ENCODE data around the gene EPS15.
"Not testable (repeated sequence)": the region's sequence is repeated elsewhere in the genome, so short reads cannot be mapped to it uniquely, and the experiment has no call there.

The EPS15 gene

GRCh38 chr1:51519048-51519864, at the start of gene EPS15:
Gene EPS15, minus strand, starts transcription at chr1:51519266. Its CDS starts 35 bp downstream, at chr1:51519231.
- Mint-ChIP-seq H3K27me3 (no peaks in the 10 kb centered on the region), H3K27ac (ENCODE audit: low read depth) (peak within 1 kb of the TSS; percentile 98), H3K9me3 (no peaks in the 10 kb centered on the region), H3K4me3 (peak within 1 kb of the TSS; percentile 95), H3K4me1 (peaks cover 57% of the 10 kb centered on the region), H3K36me3 (ENCODE audit: insufficient read depth) (peaks cover 15% of the 10 kb centered on the region)
- DNase-seq (ENCODE audit: low spot score in 2 of 2) (peak; percentile 60 to 67), ATAC-seq (replicated peaks; ENCODE audit: extremely low read depth, poor library complexity, severe bottlenecking) (peak; percentile 60)

GRCh38 chr1:51568231-51568935, 49.3 kb upstream of the EPS15 start:
- H3K4me1 Mint-ChIP-seq, result peaks cover 6% of the 10 kb centered on the region
- ATAC-seq (replicated peaks; ENCODE audit: extremely low read depth, poor library complexity, severe bottlenecking) (no peak), DNase-seq (ENCODE audit: low spot score in 2 of 2) (no peak)
- H3K4me3 Mint-ChIP-seq, result no peak overlapping the region
- no peaks in the 10 kb centered on the region for H3K36me3 Mint-ChIP-seq (ENCODE audit: insufficient read depth)
- no peaks in the 10 kb centered on the region for H3K27me3 Mint-ChIP-seq
- H3K27ac Mint-ChIP-seq (ENCODE audit: low read depth), result no peak overlapping the region
- H3K9me3 Mint-ChIP-seq, result no peaks in the 10 kb centered on the region

GRCh38 chr1:51567653-51568052, 48.6 kb upstream of the EPS15 start:
- Mint-ChIP-seq H3K27me3 (no peaks in the 10 kb centered on the region), H3K36me3 (ENCODE audit: insufficient read depth) (no peaks in the 10 kb centered on the region), H3K4me3 (no peak overlapping the region), H3K27ac (ENCODE audit: low read depth) (no peak overlapping the region), H3K9me3 (no peaks in the 10 kb centered on the region), H3K4me1 (peaks cover 6% of the 10 kb centered on the region)
- ATAC-seq (replicated peaks; ENCODE audit: extremely low read depth, poor library complexity, severe bottlenecking) (no peak), DNase-seq (ENCODE audit: low spot score in 2 of 2) (no peak)

- H3K9me3 Mint-ChIP-seq, result no peaks in the 10 kb centered on the region
- H3K4me1 Mint-ChIP-seq, result peaks cover 6% of the 10 kb centered on the region
- no peak overlapping the region for H3K4me3 Mint-ChIP-seq
- peaks cover 1% of the 10 kb centered on the region for H3K36me3 Mint-ChIP-seq (ENCODE audit: insufficient read depth)
- DNase-seq (ENCODE audit: low spot score in 2 of 2) (no peak), ATAC-seq (replicated peaks; ENCODE audit: extremely low read depth, poor library complexity, severe bottlenecking) (no peak)
- no peaks in the 10 kb centered on the region for H3K27me3 Mint-ChIP-seq
- H3K27ac Mint-ChIP-seq (ENCODE audit: low read depth), result no peak overlapping the region
Measured at GRCh38 chr1:51566260-51566659, 47.2 kb upstream of the EPS15 start.

- Mint-ChIP-seq H3K27ac (ENCODE audit: low read depth) (no peak overlapping the region), H3K36me3 (ENCODE audit: insufficient read depth) (peaks cover 1% of the 10 kb centered on the region), H3K9me3 (no peaks in the 10 kb centered on the region), H3K4me1 (peaks cover 6% of the 10 kb centered on the region), H3K4me3 (no peak overlapping the region), H3K27me3 (no peaks in the 10 kb centered on the region)
- DNase-seq (ENCODE audit: low spot score in 2 of 2) (no peak), ATAC-seq (replicated peaks; ENCODE audit: extremely low read depth, poor library complexity, severe bottlenecking) (no peak)
Measured at GRCh38 chr1:51565009-51565408, 45.9 kb upstream of the EPS15 start.

GRCh38 chr1:51564124-51564523, 45.1 kb upstream of the EPS15 start:
- H3K4me1 Mint-ChIP-seq, result peaks cover 3% of the 10 kb centered on the region
- DNase-seq (ENCODE audit: low spot score in 2 of 2) (no peak), ATAC-seq (replicated peaks; ENCODE audit: extremely low read depth, poor library complexity, severe bottlenecking) (no peak)
- no peak overlapping the region for H3K4me3 Mint-ChIP-seq
- H3K36me3 Mint-ChIP-seq (ENCODE audit: insufficient read depth), result peaks cover 1% of the 10 kb centered on the region
- H3K27me3 Mint-ChIP-seq, result peaks cover 5% of the 10 kb centered on the region
- no peak overlapping the region for H3K27ac Mint-ChIP-seq (ENCODE audit: low read depth)
- no peaks in the 10 kb centered on the region for H3K9me3 Mint-ChIP-seq

GRCh38 chr1:51561702-51562101, 42.6 kb upstream of the EPS15 start:
- Mint-ChIP-seq H3K27ac (ENCODE audit: low read depth) (no peak overlapping the region), H3K36me3 (ENCODE audit: insufficient read depth) (peaks cover 1% of the 10 kb centered on the region), H3K27me3 (peaks cover 19% of the 10 kb centered on the region), H3K9me3 (no peaks in the 10 kb centered on the region), H3K4me1 (no peaks in the 10 kb centered on the region), H3K4me3 (no peak overlapping the region)
- ATAC-seq (replicated peaks; ENCODE audit: extremely low read depth, poor library complexity, severe bottlenecking), result no peak
- no peak for DNase-seq (ENCODE audit: low spot score in 2 of 2)

- ATAC-seq (replicated peaks; ENCODE audit: extremely low read depth, poor library complexity, severe bottlenecking); H3K4me1 Mint-ChIP-seq; H3K27ac Mint-ChIP-seq (ENCODE audit: low read depth); H3K4me3 Mint-ChIP-seq; H3K9me3 Mint-ChIP-seq; H3K36me3 Mint-ChIP-seq (ENCODE audit: insufficient read depth); DNase-seq (ENCODE audit: low spot score in 2 of 2): not testable (repeated sequence)
- peaks cover 19% of the 10 kb centered on the region for H3K27me3 Mint-ChIP-seq
Measured at GRCh38 chr1:51560895-51561294, 41.8 kb upstream of the EPS15 start.

- peaks cover 1% of the 10 kb centered on the region for H3K36me3 Mint-ChIP-seq (ENCODE audit: insufficient read depth)
- H3K27ac Mint-ChIP-seq (ENCODE audit: low read depth), result no peak overlapping the region
- H3K9me3 Mint-ChIP-seq, result no peaks in the 10 kb centered on the region
- no peak for DNase-seq (ENCODE audit: low spot score in 2 of 2)
- H3K27me3 Mint-ChIP-seq, result peaks cover 19% of the 10 kb centered on the region
- no peak for ATAC-seq (replicated peaks; ENCODE audit: extremely low read depth, poor library complexity, severe bottlenecking)
- no peaks in the 10 kb centered on the region for H3K4me1 Mint-ChIP-seq
- H3K4me3 Mint-ChIP-seq, result no peak overlapping the region
Measured at GRCh38 chr1:51560034-51560433, 41.0 kb upstream of the EPS15 start.

GRCh38 chr1:51559501-51559900, 40.4 kb upstream of the EPS15 start:
- ATAC-seq (replicated peaks; ENCODE audit: extremely low read depth, poor library complexity, severe bottlenecking) (no peak), DNase-seq (ENCODE audit: low spot score in 2 of 2) (no peak)
- H3K36me3 Mint-ChIP-seq (ENCODE audit: insufficient read depth), result peaks cover 1% of the 10 kb centered on the region
- no peaks in the 10 kb centered on the region for H3K9me3 Mint-ChIP-seq
- H3K4me3 Mint-ChIP-seq, result no peak overlapping the region
- H3K27me3 Mint-ChIP-seq, result peaks cover 19% of the 10 kb centered on the region
- H3K27ac Mint-ChIP-seq (ENCODE audit: low read depth), result no peak overlapping the region
- no peaks in the 10 kb centered on the region for H3K4me1 Mint-ChIP-seq

- no peaks in the 10 kb centered on the region for H3K9me3 Mint-ChIP-seq
- ATAC-seq (replicated peaks; ENCODE audit: extremely low read depth, poor library complexity, severe bottlenecking), result no peak
- no peak overlapping the region for H3K27ac Mint-ChIP-seq (ENCODE audit: low read depth)
Measured at GRCh38 chr1:51559064-51559500, 40.0 kb upstream of the EPS15 start.

GRCh38 chr1:51558375-51558924, 39.4 kb upstream of the EPS15 start:
- no peak overlapping the region for H3K27ac Mint-ChIP-seq (ENCODE audit: low read depth)

More at GRCh38 chr1:51559064-51559500, 40.0 kb upstream of the EPS15 start:
- DNase-seq (ENCODE audit: low spot score in 2 of 2), result no peak
- H3K4me3 Mint-ChIP-seq, result no peak overlapping the region
- H3K36me3 Mint-ChIP-seq (ENCODE audit: insufficient read depth), result peaks cover 1% of the 10 kb centered on the region
- H3K4me1 Mint-ChIP-seq, result no peaks in the 10 kb centered on the region
- peaks cover 19% of the 10 kb centered on the region for H3K27me3 Mint-ChIP-seq

More at GRCh38 chr1:51558375-51558924, 39.4 kb upstream of the EPS15 start:
- ATAC-seq (replicated peaks; ENCODE audit: extremely low read depth, poor library complexity, severe bottlenecking) (no peak), DNase-seq (ENCODE audit: low spot score in 2 of 2) (no peak)
- Mint-ChIP-seq H3K27me3 (peaks cover 19% of the 10 kb centered on the region), H3K9me3 (no peaks in the 10 kb centered on the region), H3K4me1 (no peaks in the 10 kb centered on the region), H3K4me3 (no peak overlapping the region), H3K36me3 (ENCODE audit: insufficient read depth) (peaks cover 1% of the 10 kb centered on the region)
